GM12878 (cell line): ENCODE measurements around the gene SAC3D1. TPM values are rescaled to one million over a fixed set of nuclear protein-coding genes. Genes with fewer than 3 reads are reported as not detected.

Source experiments
- ATAC-seq: fragments of 200-7000 bp; cut with Tn5 transposase; 3 replicates; pipeline ENCODE4 v1.9.1; 2020; ENCODE audit warnings: mild to moderate bottlenecking, moderate library complexity
- BruUV-seq: library from RNA; stranded (reverse); fragments of 400-500 nt; replicated peaks from 2 replicates; lab custom pipeline; 2021; lab: Mats Ljungman, UMichigan
- CTCF ChIA-PET: fragments of 300-600 bp; sonication (Branson Sonifier 250); formaldehyde crosslinking; extraction: SDS; loops from one replicate; lab custom pipeline; 2021; ENCODE audit warnings: inconsistent platforms; lab: Yijun Ruan, JAX
- POLR2A ChIA-PET: fragments of 350-600 bp; formaldehyde crosslinking; extraction: SDS; loops from one replicate; lab custom pipeline; 2021; ENCODE audit warnings: inconsistent platforms; lab: Charles Lee
- RAD21 ChIA-PET: fragments of 300-600 bp; sonication (Branson Sonifier 250); formaldehyde crosslinking; loops from one replicate; lab custom pipeline; 2023; ENCODE audit warnings: antibody characterized with exemption; ENCODE audit not compliant: unreplicated experiment; lab: Charles Lee
- SMC1A ChIA-PET: fragments of 300-600 bp; sonication (Branson Sonifier 250); formaldehyde crosslinking; loops from one replicate; lab custom pipeline; 2023; ENCODE audit not compliant: unreplicated experiment, uncharacterized antibody; lab: Charles Lee
- DNase-seq: peaks from one replicate; pipeline ENCODE4 v3.0.0-alpha.2; 2011; ENCODE audit warnings: low read depth, low spot score
- FAIRE-seq: peaks from 3 replicates; lab custom pipeline; 2011; peaks lifted over from hg19 to GRCh38; lab: Jason Lieb, UNC
- H2AFZ ChIP-seq: 2 replicates; pipeline ENCODE4 v1.6.0; 2011; ENCODE audit warnings: low read depth, low read length, control low read depth; ENCODE audit not compliant: control insufficient read depth
- H3K27ac ChIP-seq: 2 replicates; pipeline ENCODE4 v1.5.1; 2011; ENCODE audit warnings: control low read depth; ENCODE audit not compliant: control insufficient read depth, insufficient read depth
- H3K27me3 ChIP-seq, 2 experiments: replicated peaks in 1 of 2; 2 replicates each; pipeline versions ENCODE4 v1.6.0 to v1.6.1; 2011; ENCODE audit warnings: low read length in 1 of 2; ENCODE audit not compliant: control insufficient read depth in 2 of 2, insufficient read depth in 2 of 2
- H3K36me3 ChIP-seq, 2 experiments: 2 replicates each; pipeline ENCODE4 v1.5.1; 2011; ENCODE audit warnings: low read length in 1 of 2; ENCODE audit not compliant: control insufficient read depth in 2 of 2, insufficient read depth in 2 of 2
- H3K4me1 ChIP-seq: 2 replicates; pipeline ENCODE4 v1.6.1; 2011; ENCODE audit warnings: mild to moderate bottlenecking, low read length, moderate library complexity, mixed read lengths; ENCODE audit not compliant: control insufficient read depth, insufficient read depth
- H3K4me2 ChIP-seq: 2 replicates; pipeline ENCODE4 v1.6.0; 2011; ENCODE audit warnings: control low read depth; ENCODE audit not compliant: control insufficient read depth, insufficient read depth
- H3K4me3 ChIP-seq: fragments of 200-600 bp; sonication (generic); 2 replicates; pipeline ENCODE4 v1.5.1; 2016
- H3K79me2 ChIP-seq: 2 replicates; pipeline ENCODE4 v1.6.0; 2011; ENCODE audit warnings: low read length; ENCODE audit not compliant: control insufficient read depth, insufficient read depth
- H3K9ac ChIP-seq: 2 replicates; pipeline ENCODE4 v1.8.0; 2011; ENCODE audit warnings: low read length, control low read depth, mixed read lengths; ENCODE audit not compliant: control insufficient read depth, insufficient read depth
- H3K9me3 ChIP-seq: replicated peaks from 3 replicates; pipeline ENCODE4 v1.5.1; 2011; ENCODE audit warnings: mild to moderate bottlenecking, low read length; ENCODE audit not compliant: control insufficient read depth, insufficient read depth
- H4K20me1 ChIP-seq: 2 replicates; pipeline ENCODE4 v1.6.0; 2011; ENCODE audit not compliant: control insufficient read depth, insufficient read depth
- ATF7 ChIP-seq: fragments of 450-650 bp; IDR thresholded peaks from 2 replicates; pipeline ENCODE4 v1.6.1; 2016; ENCODE audit warnings: low read depth, mild to moderate bottlenecking
- FOS ChIP-seq: IDR thresholded peaks from 3 replicates; pipeline ENCODE4 v1.6.1; 2011; ENCODE audit warnings: borderline replicate concordance; ENCODE audit not compliant: insufficient read length; ENCODE audit errors: extremely low read depth
- IKZF1 ChIP-seq: fragments of 450-650 bp; conservative IDR thresholded peaks from 2 replicates; pipeline ENCODE4 v1.6.1; 2017; ENCODE audit warnings: antibody characterized with exemption, mild to moderate bottlenecking
- IKZF2 ChIP-seq, 2 experiments: fragments of 450-650 bp; IDR thresholded peaks; 2 replicates each; pipeline ENCODE4 v1.6.1; 2017; ENCODE audit warnings: mild to moderate bottlenecking in 2 of 2, moderate library complexity in 2 of 2
- KAT2A ChIP-seq: conservative IDR thresholded peaks from 2 replicates; pipeline ENCODE4 v1.6.1; 2011; ENCODE audit warnings: low read depth, low read length; ENCODE audit not compliant: control insufficient read depth
- LARP7 ChIP-seq: fragments of 450-650 bp; IDR thresholded peaks from 2 replicates; pipeline ENCODE4 v1.6.1; 2017; ENCODE audit warnings: mild to moderate bottlenecking
- MLLT1 ChIP-seq: fragments of 450-650 bp; IDR thresholded peaks from 2 replicates; pipeline ENCODE4 v1.6.1; 2016; ENCODE audit warnings: mild to moderate bottlenecking
- MYC ChIP-seq: IDR thresholded peaks from 2 replicates; pipeline ENCODE4 v1.6.1; 2011; ENCODE audit warnings: mild to moderate bottlenecking, low read length, moderate library complexity, inconsistent platforms; ENCODE audit not compliant: insufficient read depth, insufficient replicate concordance, insufficient read length, severe bottlenecking
- NR2C2 ChIP-seq: IDR thresholded peaks from 2 replicates; pipeline ENCODE4 v1.6.1; 2011; ENCODE audit warnings: borderline replicate concordance, low read depth; ENCODE audit not compliant: control insufficient read depth, insufficient read length
- RUNX3 ChIP-seq: IDR thresholded peaks from 2 replicates; pipeline ENCODE4 v1.6.1; 2012; ENCODE audit warnings: low read length, inconsistent platforms
- SIN3A ChIP-seq: IDR thresholded peaks from 2 replicates; pipeline ENCODE4 v1.6.1; 2012; ENCODE audit warnings: low read depth, low read length, improper control_type of control experiment
- YY1 ChIP-seq: IDR thresholded peaks from 2 replicates; pipeline ENCODE4 v1.6.1; 2011; ENCODE audit warnings: low read depth, mild to moderate bottlenecking, low read length
- ZNF384 ChIP-seq: IDR thresholded peaks from 2 replicates; pipeline ENCODE4 v1.6.1; 2012; ENCODE audit warnings: low read depth, mild to moderate bottlenecking, low read length, improper control_type of control experiment, borderline replicate concordance
- ZZZ3 ChIP-seq: IDR thresholded peaks from 2 replicates; pipeline ENCODE4 v1.6.1; 2011; ENCODE audit warnings: low read depth; ENCODE audit not compliant: control insufficient read depth, insufficient read length
- WGBS: methylation state at CpG from one replicate; pipeline ENCODE4 v1.1.6; 2016; ENCODE audit warnings: low lambda C conversion rate; ENCODE audit not compliant: insufficient replicate concordance, insufficient coverage; ENCODE audit errors: missing lambda C conversion rate; 5-methylcytosine and 5-hydroxymethylcytosine counted together
- in situ Hi-C: fragments of 300-500 bp; cut with MboI; formaldehyde crosslinking; loops from 9 replicates; pipeline ENCODE4 v1.14.3; 2018; ENCODE audit warnings: mixed read lengths
- intact Hi-C: fragments of 100-400 bp; cut with micrococcal nuclease; formaldehyde crosslinking; loops from one replicate; pipeline ENCODE4 v1.14.2; 2022; ENCODE audit not compliant: unreplicated experiment
- polyA plus RNA-seq, 11 experiments: library from polyadenylated mRNA; depleted of rRNA in 4 of 11; unstranded in 6 of 11; stranded (reverse) in 5 of 11; fragments of >200 nt; fragmentation: Nextera tagmentation in 4 of 11; fragmentation: Illumina TruSeq in 1 of 11; extraction: Ambion mirVana in 4 of 11; extraction: Trizol in 1 of 11; gene quantifications; 1 replicate in 1 of 11; 2 replicates in 10 of 11; pipeline versions ENCODE4 v1.2.1 to v1.2.3, GENCODE V29; 2011 to 2016; ENCODE audit warnings: inconsistent platforms in 2 of 11, missing spikeins in 2 of 11, low read depth in 1 of 11
- total RNA-seq, 4 experiments: library from RNA; depleted of rRNA in 3 of 4; stranded (reverse); fragments of >200 nt in 3 of 4; fragmentation: Illumina TruSeq in 1 of 4; extraction: Trizol in 1 of 4; gene quantifications; 2 replicates each; pipeline versions ENCODE4 v1.2.1 to v1.2.3, GENCODE V29; 2013 to 2021

SAC3D1 gene
- total and polyA plus RNA-seq, 10 of the 15 experiments (the other 5 are each of a cell fraction or from before 2014, with no cell fraction given): 0.16 to 44.6 (median 12.1) TPM

- no TSS peak for BruUV-seq
- RAD21 ChIA-PET: interaction anchor here (0.9 kb wide), 1 partner anchor 10 kb away, joined by 3 read pairs; no protein-coding TSS in a partner anchor
- no peak for FAIRE-seq
- TF ChIP-seq KAT2A (no peak), SIN3A (no peak), IKZF2 (IDR thresholded peaks at IDR 0.05) (no peak), ZNF384 (peak; percentile 38; the same call in 1 of the 2 replicates)
- TF ChIP-seq, all 136 proteins: peak for 1
- CTCF ChIA-PET: interaction anchor here (1.4 to 2.0 kb wide), 4 partner anchors 10 to 54 kb away, joined by 3 to 6 read pairs (median 5); partner anchors contain the start of gene SAC3D1
- Histone ChIP-seq H3K9me3 (no peaks in the 10 kb centered on the region), H3K79me2 (no peaks in the 10 kb centered on the region), H3K27ac (no peak overlapping the region), H3K27me3 (no peaks in the 10 kb centered on the region), H2AFZ (no peak overlapping the region), H3K9ac (no peak overlapping the region), H3K4me3 (no peak overlapping the region), H4K20me1 (no peaks in the 10 kb centered on the region), H3K36me3 (no peaks in the 10 kb centered on the region), H3K4me1 (peaks cover 11% of the 10 kb centered on the region), H3K4me2 (no peak overlapping the region)
- intact Hi-C loops (no loop called here), in situ Hi-C loops (no loop called here)
- POLR2A ChIA-PET: interaction anchor here (0.6 to 2.3 kb wide), 8 partner anchors 9 to 169 kb away, joined by 3 to 9 read pairs (median 5); partner anchors contain the start of gene SAC3D1
- ATAC-seq: no peak
- 17% methylated on average over 8 of the region's 9 CpGs for WGBS
- SMC1A ChIA-PET: interaction anchor here (0.8 to 2.1 kb wide), 5 partner anchors 9 to 40 kb away, joined by 4 to 9 read pairs (median 5); partner anchors contain the start of gene SAC3D1
- no peak for DNase-seq
Measured at GRCh38 chr11:65069217-65069616, 28.2 kb downstream of the SAC3D1 start.

- no peaks in the 10 kb centered on the region for H3K9me3 ChIP-seq
- ATAC-seq (peak; percentile 73), DNase-seq (no peak), FAIRE-seq (peak; percentile 49)
- peaks cover 11% of the 10 kb centered on the region for H3K4me1 ChIP-seq
- no peaks in the 10 kb centered on the region for H3K27me3 ChIP-seq
- peak overlapping the region; percentile 4 for H2AFZ ChIP-seq
- H3K9ac ChIP-seq: no peak overlapping the region
- H3K4me3 ChIP-seq: no peak overlapping the region
- POLR2A ChIA-PET: interaction anchor here (0.5 to 1.4 kb wide), 6 partner anchors 9 to 58 kb away, joined by 3 to 12 read pairs (median 4); no protein-coding TSS in a partner anchor
- no TSS peak for BruUV-seq
- in situ Hi-C loops (no loop called here), intact Hi-C loops (no loop called here)
- peak overlapping the region; percentile 16; the same call in 1 of the 2 replicates for H3K27ac ChIP-seq
- H3K79me2 ChIP-seq: no peaks in the 10 kb centered on the region
- WGBS: 30% methylated on average over 4 of the region's 4 CpGs
- CTCF ChIA-PET: interaction anchor here (1.1 to 1.4 kb wide), 3 partner anchors 9 to 57 kb away, joined by 3 to 4 read pairs (median 4); no protein-coding TSS in a partner anchor
- no peaks in the 10 kb centered on the region for H4K20me1 ChIP-seq
- RAD21 ChIA-PET: interaction anchor here (1.0 to 1.1 kb wide), 3 partner anchors 30 to 60 kb away, joined by 3 to 7 read pairs (median 5); partner anchors contain the start of genes ARL2 and SAC3D1
- SMC1A ChIA-PET: interaction anchor here (1.1 kb wide), 2 partner anchors 9 to 21 kb away, joined by 3 read pairs; no protein-coding TSS in a partner anchor
- peak overlapping the region; percentile 50; the same call in 1 of the 2 replicates for H3K4me2 ChIP-seq
- peaks cover 0 to 5% of the 10 kb centered on the region in 2 experiments; a peak in 2 of 4 replicates for H3K36me3 ChIP-seq
- TF ChIP-seq FOS: no peak
- no peak for TF ChIP-seq MYC
- TF ChIP-seq NR2C2: no peak
- TF ChIP-seq IKZF1: peak; percentile 34; the same call in 1 of the 2 replicates
- TF ChIP-seq MLLT1: no peak
- peak; percentile 27; the same call in 1 of the 2 replicates for TF ChIP-seq RUNX3
- 0 out of 2 replicates have a peak, but pooled peaks have one; percentile 20 for TF ChIP-seq YY1
- TF ChIP-seq LARP7: no peak
- no peak for TF ChIP-seq ZZZ3
- TF ChIP-seq ATF7: peak; percentile 21; the same call in 1 of the 2 replicates
Measured at GRCh38 chr11:65071907-65072630, 31.1 kb downstream of the SAC3D1 start.
